Activated CD4-positive, alpha-beta T cell treated with anti-CD3 and anti-CD28 coated beads, Interleukin-2, Interleukin-6, amounts not matched to agents 100 ng/mL and 50 ng/mL, durations not matched to agents 16 hours and 8 hours (primary cell): ENCODE data around the gene SS18L1.

Source experiments
- DNase-seq: peaks from one replicate; pipeline ENCODE4 v3.0.0-alpha.2; 2020

SS18L1 gene

DNA sequence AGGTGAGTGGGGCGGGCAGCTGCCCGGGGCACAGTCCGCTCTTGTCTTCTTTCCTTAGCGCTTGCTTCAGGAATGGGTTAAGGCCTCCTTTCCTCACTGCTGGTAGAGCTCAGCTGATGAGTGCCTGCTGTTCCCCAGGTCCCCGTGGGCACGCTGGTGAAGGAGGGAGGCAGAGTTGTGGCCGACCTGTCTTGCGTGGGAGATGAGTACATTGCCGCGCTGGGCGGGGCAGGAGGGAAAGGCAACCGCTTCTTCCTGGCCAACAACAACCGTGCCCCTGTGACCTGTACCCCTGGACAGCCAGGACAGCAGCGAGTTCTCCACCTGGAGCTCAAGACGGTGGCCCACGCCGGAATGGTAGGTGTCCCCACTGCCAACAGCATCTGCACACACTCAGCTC, 54.9 kb downstream of the SS18L1 start:
- DNase-seq, result no peak

DNA sequence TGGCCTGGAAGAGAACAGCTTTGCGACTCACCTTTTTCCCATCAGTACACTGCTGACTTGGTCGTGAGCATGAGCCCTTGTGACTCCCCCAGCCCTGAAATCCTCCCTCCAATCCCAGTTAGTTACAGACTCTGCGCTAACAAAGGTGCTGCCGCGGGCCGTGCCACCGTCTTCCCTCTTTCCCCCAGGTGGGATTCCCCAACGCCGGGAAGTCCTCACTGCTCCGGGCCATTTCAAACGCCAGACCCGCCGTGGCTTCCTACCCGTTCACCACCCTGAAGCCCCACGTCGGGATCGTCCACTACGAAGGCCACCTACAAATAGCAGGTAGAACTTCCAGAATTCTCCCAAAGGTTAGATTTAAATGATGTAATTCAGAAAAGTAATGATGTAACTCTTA, 55.4 kb downstream of the SS18L1 start:
- no peak for DNase-seq

DNA sequence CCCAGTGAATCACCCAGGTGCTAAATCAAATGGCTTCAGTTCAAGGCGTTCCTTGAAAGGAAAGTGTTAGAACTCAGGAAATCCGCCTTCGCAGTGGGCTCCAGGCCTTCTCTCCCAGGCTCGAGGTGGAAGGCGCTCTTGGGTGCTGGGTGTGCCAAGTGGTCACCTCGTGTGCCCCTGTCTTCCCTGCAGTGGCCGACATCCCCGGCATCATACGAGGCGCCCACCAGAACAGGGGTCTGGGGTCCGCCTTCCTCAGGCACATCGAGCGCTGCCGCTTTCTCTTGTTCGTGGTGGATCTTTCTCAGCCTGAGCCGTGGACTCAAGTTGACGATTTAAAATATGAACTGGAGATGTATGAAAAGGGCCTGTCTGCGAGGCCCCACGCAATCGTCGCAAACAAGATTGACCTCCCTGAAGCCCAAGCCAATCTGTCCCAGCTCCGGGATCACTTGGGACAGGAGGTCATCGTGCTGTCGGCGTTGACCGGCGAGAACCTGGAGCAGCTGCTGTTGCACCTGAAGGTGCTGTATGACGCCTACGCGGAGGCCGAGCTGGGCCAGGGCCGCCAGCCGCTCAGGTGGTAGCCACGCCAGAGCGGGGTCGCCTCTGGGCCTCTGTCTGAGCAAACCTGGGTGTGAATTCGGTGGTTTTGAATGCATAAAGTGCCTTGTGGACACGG, 57.1 kb downstream of the SS18L1 start:
- DNase-seq, result no peak

DNA sequence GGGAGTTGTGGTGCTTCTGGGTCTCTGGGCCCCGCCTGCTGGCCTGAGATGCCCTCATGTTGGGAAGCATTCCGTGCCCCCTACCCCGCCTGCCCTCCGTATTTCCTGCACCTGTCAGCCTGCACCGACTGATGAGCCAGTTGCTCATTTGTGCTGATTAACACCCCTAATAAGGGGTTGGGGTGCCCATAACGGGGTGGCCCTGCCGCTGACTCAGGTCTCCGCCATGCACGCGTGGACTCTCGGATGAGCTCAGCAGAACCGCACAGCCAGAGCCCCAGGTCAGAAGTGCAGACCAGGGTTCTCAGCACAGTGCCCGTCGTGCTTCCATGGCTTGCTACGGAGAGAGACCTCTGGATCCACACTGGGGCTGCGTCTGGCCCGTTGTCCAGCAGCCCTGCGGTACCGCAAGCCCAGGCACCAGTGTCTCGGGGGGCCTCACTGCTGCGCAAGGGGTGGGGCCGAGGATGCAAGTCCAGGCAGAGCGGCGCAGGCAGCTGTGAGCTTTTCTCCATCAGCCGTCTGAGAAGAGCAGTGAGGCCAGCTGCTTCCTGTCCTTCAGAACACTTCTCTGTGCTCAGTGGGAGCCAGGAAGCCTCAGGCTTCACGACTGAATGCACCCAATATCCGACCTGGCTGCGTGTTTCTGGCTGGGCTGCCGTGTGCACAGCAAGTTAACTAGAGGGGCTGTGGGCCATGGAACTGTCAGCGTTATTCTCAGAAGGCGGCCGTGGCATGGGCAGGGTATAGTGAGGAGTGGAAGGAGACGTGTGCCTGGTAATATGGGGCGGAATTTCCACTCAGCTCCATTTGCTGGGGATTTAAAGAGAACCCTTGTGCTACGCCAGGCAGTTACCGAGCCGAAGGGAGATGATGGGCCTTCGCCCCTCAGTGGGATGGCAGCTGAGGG, 57.9 kb downstream of the SS18L1 start:
- DNase-seq, result no peak

DNA sequence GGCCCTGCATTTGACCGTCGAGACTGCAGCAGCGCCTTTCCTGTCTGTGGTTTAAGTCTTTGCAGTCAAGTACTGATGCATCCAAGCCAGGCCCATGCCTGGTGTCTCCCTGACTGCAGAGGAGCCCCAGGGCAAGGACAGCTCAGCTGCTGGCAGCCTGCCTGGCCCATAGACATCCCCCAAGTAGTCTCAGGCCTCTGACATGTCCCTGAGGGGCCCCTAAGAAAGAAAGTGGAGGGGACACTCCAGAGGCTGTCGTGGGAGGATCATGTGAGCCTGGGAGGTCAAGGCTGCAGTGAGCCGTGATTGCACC, 58.5 kb downstream of the SS18L1 start:
- DNase-seq, result no peak

DNA sequence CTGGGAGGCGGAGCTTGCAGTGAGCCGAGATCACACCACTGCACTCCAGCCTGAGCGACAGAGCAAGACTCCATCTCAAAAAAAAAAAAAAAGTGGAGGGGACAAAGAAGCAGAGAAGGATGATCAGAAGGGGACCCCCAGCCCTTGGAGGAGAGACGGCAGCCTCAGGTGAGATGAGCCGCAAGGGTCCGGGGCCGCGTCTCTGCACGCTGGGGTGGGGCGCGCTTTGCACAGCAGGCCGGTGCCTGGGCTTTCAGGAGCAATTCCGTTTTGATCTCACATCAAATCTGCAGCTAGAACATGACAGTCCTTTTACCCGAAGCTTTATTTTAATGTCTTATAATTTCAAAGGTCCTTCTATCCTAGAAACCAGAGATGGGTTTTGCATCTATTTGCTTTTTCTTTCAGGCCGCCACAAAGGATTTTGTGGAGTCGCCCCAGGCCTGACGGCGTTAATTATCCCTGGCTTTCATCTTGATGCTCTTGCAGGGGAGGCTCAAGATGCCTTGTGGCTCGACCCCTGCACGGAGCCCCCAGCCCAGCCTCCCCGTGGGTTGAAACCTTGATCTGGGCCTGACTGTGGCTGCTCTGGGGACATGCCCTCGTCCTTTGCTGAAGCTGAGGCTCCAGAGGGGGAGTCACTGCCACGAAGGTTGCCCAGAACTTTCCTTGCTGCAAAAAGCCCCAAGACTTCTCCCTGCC, 59.3 kb downstream of the SS18L1 start:
- DNase-seq, result no peak

DNA sequence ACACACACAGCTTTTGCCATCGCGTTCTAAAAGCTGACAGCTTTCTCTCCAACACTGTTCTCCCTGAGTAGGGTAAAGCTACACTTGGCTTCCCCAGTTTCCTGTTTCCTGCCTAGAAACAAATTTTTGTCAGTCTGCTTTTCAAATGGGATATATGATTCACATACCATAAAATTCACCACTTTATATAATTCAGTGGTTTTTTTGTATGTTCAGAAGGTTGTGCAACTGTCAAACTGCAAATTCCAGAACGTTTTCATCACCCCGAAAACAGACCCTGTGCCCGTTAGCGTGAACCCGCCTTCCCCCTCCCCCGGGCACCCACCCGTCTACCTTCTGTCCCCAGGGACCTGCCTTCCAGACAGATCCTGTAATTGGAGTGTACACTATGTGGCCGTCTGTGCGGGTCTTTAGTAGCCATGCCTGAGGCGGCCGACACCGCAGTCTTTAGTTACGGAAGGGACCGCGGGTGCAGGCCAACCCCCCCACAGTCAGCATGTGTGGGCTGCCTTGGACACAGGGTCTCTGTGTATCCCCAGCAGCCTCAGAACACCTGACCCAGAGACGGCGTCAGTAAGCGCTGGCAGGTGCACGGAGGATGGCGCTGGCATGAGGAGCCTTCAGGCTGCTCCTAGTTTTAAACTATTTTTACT, 59.9 kb downstream of the SS18L1 start:
- no peak for DNase-seq

DNA sequence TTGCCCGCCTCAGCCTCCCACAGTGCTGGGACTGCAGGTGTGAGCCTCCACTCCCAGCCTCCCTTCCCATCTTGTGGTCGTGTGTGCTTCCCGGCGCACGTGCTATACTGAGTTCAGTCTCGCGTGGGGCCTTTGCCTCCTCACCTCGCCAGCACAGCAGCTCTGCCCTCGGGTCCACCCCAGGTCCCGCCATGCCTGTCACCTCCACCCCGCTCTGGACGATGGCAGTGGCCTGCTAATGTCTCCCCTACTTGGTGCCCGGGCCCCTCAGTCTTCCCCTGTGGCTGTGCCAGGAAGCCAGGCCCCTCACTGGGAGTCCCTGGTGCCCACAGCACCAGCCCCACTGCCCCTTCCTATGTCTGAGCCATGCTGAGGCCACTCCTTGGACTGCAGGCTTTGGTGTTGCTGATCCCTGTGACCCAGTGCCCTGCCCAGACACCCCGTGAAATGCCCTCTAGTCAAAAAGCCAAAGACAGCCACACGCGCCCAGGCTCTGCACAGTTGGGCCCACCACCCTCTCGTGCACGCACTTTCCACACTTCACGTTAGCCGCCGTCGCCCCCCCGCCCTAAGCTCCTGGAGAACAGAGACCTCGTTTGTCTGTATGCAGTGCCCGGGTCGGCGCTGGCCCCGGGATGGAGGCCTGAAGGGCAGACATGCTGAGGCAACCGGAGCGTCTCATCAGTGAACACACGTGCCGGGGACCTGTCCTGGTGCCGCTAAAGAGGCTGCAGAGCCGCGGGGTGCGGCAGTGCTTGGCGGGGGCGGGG, 62.2 kb downstream of the SS18L1 start:
- no peak for DNase-seq

DNA sequence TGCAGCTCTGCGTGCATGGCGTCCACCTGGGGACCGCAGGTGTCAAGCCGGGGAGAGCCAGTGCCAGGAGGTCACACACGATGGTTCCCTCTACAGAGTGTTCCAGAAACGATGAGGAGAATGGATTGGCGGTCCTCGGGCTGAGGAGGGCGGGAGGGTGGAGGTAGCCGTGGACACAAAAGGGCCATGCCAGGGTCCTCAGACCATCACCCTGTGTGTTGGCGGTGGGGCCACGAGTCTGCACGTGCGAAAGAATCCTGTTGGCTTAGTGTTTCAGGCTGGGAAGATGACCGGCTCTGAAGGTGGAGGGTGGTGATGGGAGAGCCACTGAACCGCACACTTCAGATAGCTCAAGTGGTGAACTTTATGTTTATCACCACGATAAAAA, 62.8 kb downstream of the SS18L1 start:
- no peak for DNase-seq

DNA sequence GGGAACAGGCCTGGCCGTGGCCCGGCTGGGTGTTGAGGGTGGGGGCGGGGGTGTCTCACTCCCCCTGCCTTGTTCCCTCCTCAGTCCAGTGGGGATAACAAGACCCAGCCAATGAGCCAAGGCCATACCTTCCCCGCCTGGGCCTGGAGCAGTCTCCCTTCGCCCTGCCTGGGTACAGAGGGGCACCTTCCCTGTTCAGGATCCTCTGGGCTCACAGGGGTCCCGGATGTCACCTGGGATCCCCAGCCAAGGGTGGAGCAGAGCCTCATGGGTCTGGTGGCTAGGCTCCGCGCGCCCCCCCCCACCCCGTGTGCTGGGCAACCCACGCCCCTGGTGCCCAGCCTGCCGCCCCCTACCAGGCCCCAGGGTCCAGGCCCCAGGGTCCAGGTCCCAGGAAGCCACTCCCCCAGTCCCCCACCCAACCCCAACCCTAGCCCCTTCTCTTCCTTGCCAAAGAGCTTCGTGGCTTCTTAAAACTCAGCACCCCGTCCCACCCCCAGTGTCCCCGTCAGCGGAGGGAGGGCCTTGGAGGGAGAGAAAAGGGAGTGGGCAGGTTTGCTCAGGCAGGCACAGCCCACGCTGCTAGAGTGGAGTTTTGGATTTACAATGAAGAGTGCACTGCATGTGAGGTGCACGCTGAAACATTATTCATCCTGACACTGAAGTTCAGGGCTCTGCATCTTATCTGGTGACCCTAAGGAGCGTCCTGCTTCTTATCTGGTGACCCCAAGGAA, 64.7 kb downstream of the SS18L1 start:
- DNase-seq, result no peak

DNA sequence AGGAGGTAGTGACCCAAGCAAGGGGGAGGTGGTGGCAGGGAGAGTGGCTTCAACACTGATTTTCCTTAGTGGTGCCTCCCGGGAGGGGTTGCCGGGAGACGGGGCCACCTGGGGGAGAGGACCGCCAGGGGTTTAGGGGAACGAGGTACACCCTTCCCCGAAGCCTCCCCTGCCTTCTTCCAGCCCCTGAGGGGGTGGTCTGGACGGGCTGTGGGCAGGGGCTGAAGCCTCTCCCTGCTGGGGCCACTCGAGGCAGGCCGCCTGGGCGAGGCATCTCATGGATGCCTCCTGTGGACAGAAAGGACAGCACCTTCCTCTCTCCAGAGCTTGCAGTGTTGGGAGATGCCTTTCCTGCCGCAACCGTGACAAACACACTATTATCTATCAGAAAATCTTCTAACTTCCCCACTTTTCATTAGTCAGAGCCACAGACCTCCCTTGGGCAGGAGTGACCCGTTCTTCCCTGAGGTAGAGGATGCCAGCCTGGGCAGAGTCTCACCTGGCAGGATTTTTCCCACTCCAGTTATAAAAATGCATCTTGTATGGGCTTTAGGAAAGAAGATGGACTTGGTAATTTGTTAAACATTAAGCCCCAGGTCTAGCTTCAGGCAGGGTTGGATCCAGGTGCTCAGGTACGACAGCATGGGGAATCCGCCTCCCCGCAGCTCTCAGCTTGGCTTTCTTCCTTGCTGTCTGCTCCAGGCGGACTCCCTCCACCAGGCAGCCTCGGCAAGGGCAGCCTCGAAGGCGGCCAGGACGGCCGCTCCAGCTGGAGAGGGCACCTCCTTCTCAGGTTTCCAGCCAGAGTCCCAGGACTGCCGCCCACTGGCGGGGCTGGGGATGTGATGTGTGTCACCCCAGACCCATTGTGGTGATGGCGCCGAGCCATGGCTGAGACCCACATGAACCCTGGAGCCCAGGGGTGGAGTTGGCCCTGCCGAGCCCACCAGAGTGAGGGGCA, 65.5 kb downstream of the SS18L1 start:
- DNase-seq, result no peak

DNA sequence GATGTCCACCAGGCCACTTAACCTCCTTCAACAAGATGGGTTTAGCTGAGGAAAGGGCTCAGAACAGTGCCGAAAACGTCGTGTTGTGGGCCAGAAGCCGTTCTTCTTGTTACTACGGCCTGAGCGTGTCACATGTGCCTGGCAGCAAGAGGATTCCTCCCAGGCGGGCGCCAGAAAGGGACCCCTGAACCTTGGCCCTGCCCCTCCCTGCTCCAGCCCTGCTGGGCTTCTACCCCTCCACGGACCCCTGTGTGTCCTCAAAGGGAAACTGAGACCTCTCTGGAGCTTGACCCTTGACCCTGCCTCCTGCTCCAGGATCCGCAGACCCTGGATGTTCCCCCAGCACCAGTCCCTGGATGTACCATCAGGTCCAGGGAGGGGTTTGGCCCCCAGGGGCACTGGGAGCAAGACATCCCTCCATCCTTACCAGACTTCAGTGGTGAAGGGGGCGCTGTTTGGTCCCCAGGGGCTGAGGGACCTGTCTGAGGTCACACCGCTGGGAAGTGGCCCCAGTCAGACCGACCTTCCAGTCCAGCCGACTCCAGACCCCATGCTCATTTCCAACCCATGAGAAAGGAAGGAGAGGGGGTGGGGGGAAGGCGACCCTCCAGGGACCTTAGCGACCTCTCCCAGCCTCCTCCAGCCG, 66.4 kb downstream of the SS18L1 start:
- DNase-seq, result no peak

DNA sequence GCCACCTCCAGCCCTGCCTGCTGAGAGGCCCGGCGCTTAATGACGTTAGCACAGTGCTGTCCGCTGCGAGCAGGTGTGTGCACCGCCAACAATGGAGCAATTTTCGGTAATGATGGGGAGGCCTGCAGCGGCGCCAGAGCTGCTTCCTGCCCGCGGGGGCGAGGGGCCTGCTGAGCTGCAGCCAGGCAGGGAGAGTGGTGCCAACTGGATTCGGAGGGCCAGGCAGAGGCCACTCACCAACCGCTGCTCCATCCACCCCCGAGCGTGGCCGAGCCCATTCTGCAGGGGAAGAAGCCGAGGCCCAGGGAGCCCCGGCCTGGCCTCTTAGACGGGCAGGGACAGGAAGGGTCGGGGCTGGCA, 66.9 kb downstream of the SS18L1 start:
- no peak for DNase-seq

DNA sequence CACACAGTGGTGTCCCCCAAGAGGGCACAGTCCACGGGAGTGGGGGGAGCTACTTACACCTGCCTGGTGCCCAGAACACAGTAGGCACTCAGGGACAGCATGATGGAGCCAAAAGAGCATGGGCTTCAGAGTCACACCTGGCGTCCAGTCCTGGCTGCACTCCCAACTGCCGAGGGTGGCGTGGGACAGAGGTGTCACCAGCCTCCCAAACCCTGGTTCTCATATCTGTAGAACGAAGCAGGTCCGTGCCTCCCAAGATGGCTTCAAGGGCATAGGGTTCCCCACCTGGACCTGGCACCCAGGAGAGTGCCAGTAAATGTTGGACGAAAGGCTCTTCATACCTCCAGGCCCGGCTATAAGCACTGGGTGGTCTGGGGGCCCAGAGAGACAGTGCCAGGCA, 67.6 kb downstream of the SS18L1 start:
- no peak for DNase-seq

DNA sequence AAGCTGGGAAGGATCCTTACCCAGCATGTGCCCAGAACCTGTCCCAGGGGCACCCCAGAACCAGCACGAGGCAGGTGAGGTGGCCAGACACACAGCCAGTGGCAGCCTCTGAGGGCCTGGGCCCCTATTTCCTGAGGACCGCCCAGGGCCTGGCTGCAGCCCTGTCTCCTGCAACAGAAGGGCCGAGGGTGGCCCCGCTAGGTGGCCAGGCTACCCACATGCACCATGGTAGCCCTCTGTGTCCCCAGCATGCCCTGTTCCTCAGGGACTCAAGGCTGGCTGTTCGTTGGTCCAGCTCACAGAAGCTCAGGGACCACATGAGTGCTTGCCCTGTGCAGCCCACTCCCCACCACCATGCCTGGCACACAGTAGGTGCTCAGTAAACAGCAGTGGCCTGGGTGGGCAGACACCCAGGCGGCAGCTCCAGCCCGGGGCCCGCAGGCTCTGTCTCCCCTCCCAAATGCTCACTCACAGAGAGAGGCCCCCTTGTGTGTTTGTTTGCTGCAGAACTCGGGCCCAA, 68.3 kb downstream of the SS18L1 start:
- DNase-seq, result no peak

DNA sequence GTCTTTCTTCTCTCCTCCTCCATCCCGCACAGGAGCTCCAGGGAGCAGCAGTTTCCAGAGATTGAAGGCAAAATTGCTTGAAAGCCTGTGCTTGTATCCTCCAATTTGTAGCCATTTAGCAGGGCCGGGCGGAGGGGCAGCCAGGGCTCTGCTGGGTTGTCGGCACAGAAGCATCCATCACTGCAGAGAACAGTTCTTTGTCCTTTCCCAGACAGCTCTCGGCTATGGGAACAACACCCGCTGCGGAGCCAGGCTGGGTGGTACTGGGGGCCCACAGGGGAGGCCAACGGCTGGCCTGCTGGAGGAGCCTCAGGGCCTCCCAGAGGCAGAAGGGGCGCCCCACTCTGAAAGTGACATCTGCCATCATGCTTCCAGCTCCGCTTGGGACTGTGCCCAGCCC, 68.7 kb downstream of the SS18L1 start:
- DNase-seq, result no peak

DNA sequence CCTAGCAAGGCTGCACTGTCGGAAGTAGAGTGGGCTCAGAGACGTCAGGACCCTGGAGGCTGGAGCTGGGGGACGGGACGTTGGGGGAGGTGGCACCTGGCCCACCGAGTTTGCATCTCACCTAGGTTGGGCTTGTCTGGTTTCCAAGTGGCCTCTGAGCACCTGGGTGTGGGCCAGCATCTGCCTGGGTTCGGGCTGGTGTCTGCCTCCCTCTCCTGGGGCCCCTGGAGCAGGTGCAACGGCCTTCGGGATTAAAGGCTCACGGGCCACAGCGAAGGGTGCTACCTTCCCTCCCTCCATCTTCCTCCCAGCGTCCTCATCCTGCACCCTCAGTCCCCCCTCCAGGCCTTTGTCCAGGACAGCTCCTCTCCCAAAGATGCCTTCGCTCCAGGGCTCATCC, 70.5 kb downstream of the SS18L1 start:
- DNase-seq, result no peak

DNA sequence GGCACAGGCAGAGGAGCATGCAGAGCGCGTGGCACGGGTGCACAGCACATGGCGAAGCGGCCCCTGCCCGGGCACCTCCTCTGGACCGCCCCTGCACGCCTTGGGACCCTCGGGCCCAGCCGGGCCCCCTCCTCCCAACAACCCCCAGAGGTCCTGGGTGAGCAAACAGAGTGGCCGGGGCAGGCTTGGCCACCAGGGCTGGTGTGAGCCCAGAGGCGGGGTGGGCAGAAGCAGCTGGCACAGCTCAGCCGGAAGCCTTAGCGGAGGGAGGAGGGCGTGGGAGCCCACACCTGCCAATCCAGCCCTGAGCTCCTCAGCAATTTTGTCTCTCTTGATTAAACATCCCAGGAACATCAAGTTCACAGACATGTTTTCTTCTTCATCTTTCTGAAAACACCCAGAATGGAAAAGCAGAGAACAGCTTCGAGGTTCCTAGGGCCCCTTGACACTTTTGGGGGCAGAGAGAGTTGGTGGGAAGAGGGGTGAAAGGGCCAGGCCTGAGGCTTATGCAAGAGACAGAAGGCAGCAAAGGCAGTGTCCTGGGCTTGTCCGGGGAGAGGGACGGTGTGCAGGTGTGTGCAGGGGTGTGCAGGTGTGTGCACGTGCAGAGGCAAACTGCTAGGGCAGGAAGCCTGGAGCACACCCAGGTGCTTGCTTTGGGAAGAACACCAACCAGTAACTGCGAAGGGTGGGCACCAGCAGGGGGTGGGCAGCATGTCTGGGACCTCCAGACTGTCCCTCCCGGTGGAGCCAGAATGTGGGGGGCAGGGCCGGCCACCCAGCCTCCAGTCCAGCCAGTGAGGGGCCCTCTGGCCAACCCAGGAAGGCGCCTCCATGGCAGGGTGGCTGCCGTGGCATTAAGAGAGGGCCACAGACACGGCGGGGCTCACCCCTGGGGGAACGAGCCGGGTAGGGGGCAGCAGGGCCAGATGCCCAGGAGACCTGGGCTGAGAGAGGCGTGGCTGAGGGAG, 71.7 kb downstream of the SS18L1 start:
- no peak for DNase-seq
